Middle frontal gyrus (tissue), 1 donor: ENCODE measurements around the gene ANKFN1.

Experiments
- DNase-seq: peaks from one replicate; pipeline ENCODE4 v3.0.0-alpha.2; 2015; ENCODE audit warnings: low spot score; ENCODE audit errors: extremely low spot score

The ANKFN1 gene

GRCh38 chr17:56289321-56289720 is 136.0 kb downstream of the ANKFN1 start:
- no peak for DNase-seq

GRCh38 chr17:56290101-56290801 is 137.0 kb downstream of the ANKFN1 start:
- no peak for DNase-seq

GRCh38 chr17:56290802-56291118 is 137.5 kb downstream of the ANKFN1 start:
- no peak for DNase-seq

GRCh38 chr17:56291226-56291805 is 138.0 kb downstream of the ANKFN1 start:
- DNase-seq = no peak

GRCh38 chr17:56292010-56292409 is 138.7 kb downstream of the ANKFN1 start:
- no peak for DNase-seq

GRCh38 chr17:56292578-56292977 is 139.3 kb downstream of the ANKFN1 start:
- DNase-seq = no peak

- no peak for DNase-seq
Measured at GRCh38 chr17:56297184-56297583, 143.9 kb downstream of the ANKFN1 start.

GRCh38 chr17:56298846-56299245 is 145.6 kb downstream of the ANKFN1 start:
- DNase-seq = no peak

- DNase-seq = no peak
Measured at GRCh38 chr17:56300144-56300543, 146.9 kb downstream of the ANKFN1 start.

GRCh38 chr17:56305007-56305406 is 151.7 kb downstream of the ANKFN1 start:
- DNase-seq = no peak

- DNase-seq = no peak
Measured at GRCh38 chr17:56309897-56310296, 156.6 kb downstream of the ANKFN1 start.

GRCh38 chr17:56310782-56311181 is 157.5 kb downstream of the ANKFN1 start:
- DNase-seq = no peak

GRCh38 chr17:56313201-56313600 is 159.9 kb downstream of the ANKFN1 start:
- no peak for DNase-seq

GRCh38 chr17:56314026-56314425 is 160.8 kb downstream of the ANKFN1 start:
- no peak for DNase-seq

GRCh38 chr17:56314984-56315602 is 161.8 kb downstream of the ANKFN1 start:
- no peak for DNase-seq

GRCh38 chr17:56316604-56317003 is 163.3 kb downstream of the ANKFN1 start:
- DNase-seq = no peak

- DNase-seq = no peak
Measured at GRCh38 chr17:56317351-56318208, 164.3 kb downstream of the ANKFN1 start.

- DNase-seq = peak; percentile 8
Measured at GRCh38 chr17:56319531-56319930, 166.3 kb downstream of the ANKFN1 start.

GRCh38 chr17:56320443-56320842 is 167.2 kb downstream of the ANKFN1 start:
- no peak for DNase-seq

GRCh38 chr17:56322991-56323390 is 169.7 kb downstream of the ANKFN1 start:
- no peak for DNase-seq

GRCh38 chr17:56324676-56325075 is 171.4 kb downstream of the ANKFN1 start:
- DNase-seq = no peak
